ENCODE data around the gene PA2G4.
A peak's percentile ranks its signal among the peaks of the same experiment; 100 is the strongest.

The PA2G4 gene

GRCh38 chr12:56128670-56129205 is 24.4 kb downstream of the PA2G4 start (continued):
- TF ChIP-seq ZFP3 (CRISPR knock-in tag; IDR thresholded peaks at IDR 0.05), result no peak
- TF ChIP-seq, protein P1, sequence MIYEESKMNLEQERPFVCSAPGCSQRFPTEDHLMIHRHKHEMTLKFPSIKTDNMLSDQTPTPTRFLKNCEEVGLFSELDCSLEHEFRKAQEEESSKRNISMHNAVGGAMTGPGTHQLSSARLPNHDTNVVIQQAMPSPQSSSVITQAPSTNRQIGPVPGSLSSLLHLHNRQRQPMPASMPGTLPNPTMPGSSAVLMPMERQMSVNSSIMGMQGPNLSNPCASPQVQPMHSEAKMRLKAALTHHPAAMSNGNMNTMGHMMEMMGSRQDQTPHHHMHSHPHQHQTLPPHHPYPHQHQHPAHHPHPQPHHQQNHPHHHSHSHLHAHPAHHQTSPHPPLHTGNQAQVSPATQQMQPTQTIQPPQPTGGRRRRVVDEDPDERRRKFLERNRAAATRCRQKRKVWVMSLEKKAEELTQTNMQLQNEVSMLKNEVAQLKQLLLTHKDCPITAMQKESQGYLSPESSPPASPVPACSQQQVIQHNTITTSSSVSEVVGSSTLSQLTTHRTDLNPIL (CRISPR knock-in tag; IDR thresholded peaks at IDR 0.05; ENCODE audit: low read depth), result no peak
- TF ChIP-seq CSDC2 (CRISPR knock-in tag; IDR thresholded peaks at IDR 0.05), result no peak
- no peak for TF ChIP-seq ZNF8 (CRISPR knock-in tag; IDR thresholded peaks at IDR 0.05)
- no peak for TF ChIP-seq TCF4 (CRISPR knock-in tag; IDR thresholded peaks at IDR 0.05; ENCODE audit: borderline replicate concordance)
- no peak for TF ChIP-seq PPARA (CRISPR knock-in tag; IDR thresholded peaks at IDR 0.05; ENCODE audit: borderline replicate concordance)
- no peak for TF ChIP-seq ZNF565 (CRISPR knock-in tag; conservative IDR thresholded peaks at IDR 0.05; ENCODE audit: low read depth)
- no peak for TF ChIP-seq ZC3H10 (CRISPR knock-in tag; IDR thresholded peaks at IDR 0.05)
- TF ChIP-seq TOX (CRISPR knock-in tag; IDR thresholded peaks at IDR 0.05; ENCODE audit: borderline replicate concordance), result no peak
- no peak for TF ChIP-seq BACH2 (CRISPR knock-in tag; IDR thresholded peaks at IDR 0.05; ENCODE audit: borderline replicate concordance)

- TF ChIP-seq ISL1 (CRISPR knock-in tag; IDR thresholded peaks at IDR 0.05), result no peak
- no peak for TF ChIP-seq TSHZ2 (CRISPR knock-in tag; IDR thresholded peaks at IDR 0.05)
- TF ChIP-seq ZNF565 (CRISPR knock-in tag; conservative IDR thresholded peaks at IDR 0.05; ENCODE audit: low read depth), result no peak
- no peak for TF ChIP-seq ESRRG (CRISPR knock-in tag; IDR thresholded peaks at IDR 0.05)
- no peak for TF ChIP-seq ZFP30 (CRISPR knock-in tag; IDR thresholded peaks at IDR 0.05)
- no peak for TF ChIP-seq BACH2 (CRISPR knock-in tag; IDR thresholded peaks at IDR 0.05; ENCODE audit: borderline replicate concordance)
- no peak for TF ChIP-seq ARNTL (CRISPR knock-in tag; IDR thresholded peaks at IDR 0.05; ENCODE audit: borderline replicate concordance, low read depth)
- no peak for TF ChIP-seq ZFP3 (CRISPR knock-in tag; IDR thresholded peaks at IDR 0.05)
- no peak for TF ChIP-seq PPARA (CRISPR knock-in tag; IDR thresholded peaks at IDR 0.05; ENCODE audit: borderline replicate concordance)
- no peak for TF ChIP-seq CSDC2 (CRISPR knock-in tag; IDR thresholded peaks at IDR 0.05)
- TF ChIP-seq TCF4 (CRISPR knock-in tag; IDR thresholded peaks at IDR 0.05; ENCODE audit: borderline replicate concordance), result no peak
- TF ChIP-seq, protein P1 (CRISPR knock-in tag; IDR thresholded peaks at IDR 0.05; ENCODE audit: low read depth), result no peak
- no peak for TF ChIP-seq SNAI2 (CRISPR knock-in tag; IDR thresholded peaks at IDR 0.05)
- TF ChIP-seq OSR1 (CRISPR knock-in tag; IDR thresholded peaks at IDR 0.05), result no peak
- no peak for TF ChIP-seq ZC3H10 (CRISPR knock-in tag; IDR thresholded peaks at IDR 0.05)
- TF ChIP-seq RARB (CRISPR knock-in tag; IDR thresholded peaks at IDR 0.05), result no peak
- TF ChIP-seq GLIS3 (CRISPR knock-in tag; IDR thresholded peaks at IDR 0.05), result no peak
- TF ChIP-seq, protein P2, sequence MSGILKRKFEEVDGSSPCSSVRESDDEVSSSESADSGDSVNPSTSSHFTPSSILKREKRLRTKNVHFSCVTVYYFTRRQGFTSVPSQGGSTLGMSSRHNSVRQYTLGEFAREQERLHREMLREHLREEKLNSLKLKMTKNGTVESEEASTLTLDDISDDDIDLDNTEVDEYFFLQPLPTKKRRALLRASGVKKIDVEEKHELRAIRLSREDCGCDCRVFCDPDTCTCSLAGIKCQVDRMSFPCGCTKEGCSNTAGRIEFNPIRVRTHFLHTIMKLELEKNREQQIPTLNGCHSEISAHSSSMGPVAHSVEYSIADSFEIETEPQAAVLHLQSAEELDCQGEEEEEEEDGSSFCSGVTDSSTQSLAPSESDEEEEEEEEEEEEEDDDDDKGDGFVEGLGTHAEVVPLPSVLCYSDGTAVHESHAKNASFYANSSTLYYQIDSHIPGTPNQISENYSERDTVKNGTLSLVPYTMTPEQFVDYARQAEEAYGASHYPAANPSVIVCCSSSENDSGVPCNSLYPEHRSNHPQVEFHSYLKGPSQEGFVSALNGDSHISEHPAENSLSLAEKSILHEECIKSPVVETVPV (CRISPR knock-in tag; IDR thresholded peaks at IDR 0.05), result no peak
- TF ChIP-seq ZNF8 (CRISPR knock-in tag; IDR thresholded peaks at IDR 0.05), result no peak
- ATAC-seq, result peak; percentile 66
These were observed 25.0 kb downstream of the PA2G4 start for GRCh38 chr12:56129206-56129941.

DNA sequence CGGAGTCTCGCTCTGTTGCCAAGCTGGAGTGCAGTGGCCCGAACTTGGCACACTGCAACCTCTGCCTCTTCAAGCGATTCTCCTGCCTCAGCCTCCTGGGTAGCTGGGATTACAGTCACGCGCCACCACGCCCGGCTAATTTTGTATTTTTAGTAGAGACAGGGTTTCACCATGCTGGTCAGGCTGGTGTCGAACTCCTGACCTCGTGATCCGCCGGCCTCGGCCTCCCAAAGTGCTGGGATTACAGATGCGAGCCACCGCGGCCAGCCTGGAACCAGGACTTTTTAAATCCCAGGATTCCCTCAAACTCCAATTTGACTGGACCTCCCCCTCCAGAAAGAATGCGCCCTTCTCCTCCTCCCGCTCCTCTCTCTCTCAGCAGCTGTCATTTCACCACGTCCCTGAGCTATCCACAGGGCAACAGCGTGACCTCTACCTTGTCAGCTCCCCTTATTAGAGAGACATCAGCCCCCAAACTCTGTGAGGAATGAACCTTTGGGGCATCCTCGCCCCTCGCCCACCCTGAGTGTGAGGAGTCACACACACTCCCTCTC is 25.7 kb downstream of the PA2G4 start:
- no peak for TF ChIP-seq ZNF8 (CRISPR knock-in tag; IDR thresholded peaks at IDR 0.05)
- TF ChIP-seq ZFP30 (CRISPR knock-in tag; IDR thresholded peaks at IDR 0.05), result no peak
- TF ChIP-seq OSR1 (CRISPR knock-in tag; IDR thresholded peaks at IDR 0.05), result no peak
- TF ChIP-seq RARB (CRISPR knock-in tag; IDR thresholded peaks at IDR 0.05), result no peak
- TF ChIP-seq, protein P2 (CRISPR knock-in tag; IDR thresholded peaks at IDR 0.05), result no peak
- TF ChIP-seq BACH2 (CRISPR knock-in tag; IDR thresholded peaks at IDR 0.05; ENCODE audit: borderline replicate concordance), result no peak
- no peak for TF ChIP-seq PPARA (CRISPR knock-in tag; IDR thresholded peaks at IDR 0.05; ENCODE audit: borderline replicate concordance)
- TF ChIP-seq, protein P3, sequence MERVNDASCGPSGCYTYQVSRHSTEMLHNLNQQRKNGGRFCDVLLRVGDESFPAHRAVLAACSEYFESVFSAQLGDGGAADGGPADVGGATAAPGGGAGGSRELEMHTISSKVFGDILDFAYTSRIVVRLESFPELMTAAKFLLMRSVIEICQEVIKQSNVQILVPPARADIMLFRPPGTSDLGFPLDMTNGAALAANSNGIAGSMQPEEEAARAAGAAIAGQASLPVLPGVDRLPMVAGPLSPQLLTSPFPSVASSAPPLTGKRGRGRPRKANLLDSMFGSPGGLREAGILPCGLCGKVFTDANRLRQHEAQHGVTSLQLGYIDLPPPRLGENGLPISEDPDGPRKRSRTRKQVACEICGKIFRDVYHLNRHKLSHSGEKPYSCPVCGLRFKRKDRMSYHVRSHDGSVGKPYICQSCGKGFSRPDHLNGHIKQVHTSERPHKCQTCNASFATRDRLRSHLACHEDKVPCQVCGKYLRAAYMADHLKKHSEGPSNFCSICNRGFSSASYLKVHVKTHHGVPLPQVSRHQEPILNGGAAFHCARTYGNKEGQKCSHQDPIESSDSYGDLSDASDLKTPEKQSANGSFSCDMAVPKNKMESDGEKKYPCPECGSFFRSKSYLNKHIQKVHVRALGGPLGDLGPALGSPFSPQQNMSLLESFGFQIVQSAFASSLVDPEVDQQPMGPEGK (CRISPR knock-in tag; IDR thresholded peaks at IDR 0.05; ENCODE audit: borderline replicate concordance), result no peak
- TF ChIP-seq ZFP3 (CRISPR knock-in tag; IDR thresholded peaks at IDR 0.05), result no peak
- no peak for TF ChIP-seq ESRRG (CRISPR knock-in tag; IDR thresholded peaks at IDR 0.05)
- TF ChIP-seq ARNTL (CRISPR knock-in tag; IDR thresholded peaks at IDR 0.05; ENCODE audit: borderline replicate concordance, low read depth), result no peak
- TF ChIP-seq ISL1 (CRISPR knock-in tag; IDR thresholded peaks at IDR 0.05), result no peak
- no peak for TF ChIP-seq GLIS3 (CRISPR knock-in tag; IDR thresholded peaks at IDR 0.05)
- no peak for TF ChIP-seq SNAI2 (CRISPR knock-in tag; IDR thresholded peaks at IDR 0.05)
- no peak for TF ChIP-seq TOX (CRISPR knock-in tag; IDR thresholded peaks at IDR 0.05; ENCODE audit: borderline replicate concordance)
- no peak for TF ChIP-seq ZC3H10 (CRISPR knock-in tag; IDR thresholded peaks at IDR 0.05)
- ATAC-seq, result no peak
